Stimulated activated CD8-positive, alpha-beta memory T cell treated with anti-CD3 and anti-CD28 coated beads, Interleukin-4, amount 100 ng/mL, for 24 hours (primary cell): ENCODE measurements around the gene NEMP1.
A peak's percentile ranks its signal among the peaks of the same experiment; 100 is the strongest.

Source experiments
- DNase-seq: peaks from one replicate; pipeline ENCODE4 v3.0.0-alpha.2; 2020; ENCODE audit warnings: low read depth

The NEMP1 gene

GRCh38 chr12:57107456-57108155 lies 29.0 kb upstream of the NEMP1 start:
- DNase-seq = no peak

- no peak for DNase-seq
Measured at GRCh38 chr12:57106021-57106708, 27.6 kb upstream of the NEMP1 start.

GRCh38 chr12:57105011-57105753 lies 26.6 kb upstream of the NEMP1 start:
- no peak for DNase-seq

- no peak for DNase-seq
Measured at GRCh38 chr12:57104292-57104910, 25.8 kb upstream of the NEMP1 start.

- no peak for DNase-seq
Measured at GRCh38 chr12:57103856-57104255, 25.3 kb upstream of the NEMP1 start.

- no peak for DNase-seq
Measured at GRCh38 chr12:57101892-57102695, 23.5 kb upstream of the NEMP1 start.

- DNase-seq = no peak
Measured at GRCh38 chr12:57099766-57100165, 21.2 kb upstream of the NEMP1 start.

- no peak for DNase-seq
Measured at GRCh38 chr12:57099047-57099714, 20.6 kb upstream of the NEMP1 start.

GRCh38 chr12:57098546-57098945 lies 20.0 kb upstream of the NEMP1 start:
- DNase-seq = no peak

GRCh38 chr12:57097554-57097835 lies 18.9 kb upstream of the NEMP1 start:
- no peak for DNase-seq

GRCh38 chr12:57096748-57097553 lies 18.4 kb upstream of the NEMP1 start:
- no peak for DNase-seq

GRCh38 chr12:57096099-57096572 lies 17.5 kb upstream of the NEMP1 start:
- DNase-seq = no peak

GRCh38 chr12:57095440-57095839 lies 16.8 kb upstream of the NEMP1 start:
- DNase-seq = no peak

- no peak for DNase-seq
Measured at GRCh38 chr12:57094208-57095160, 15.9 kb upstream of the NEMP1 start.

GRCh38 chr12:57093415-57094207 lies 15.0 kb upstream of the NEMP1 start:
- DNase-seq = peak; percentile 74

- DNase-seq = no peak
Measured at GRCh38 chr12:57092876-57093414, 14.4 kb upstream of the NEMP1 start.

GRCh38 chr12:57092529-57092862 lies 13.9 kb upstream of the NEMP1 start:
- no peak for DNase-seq
